Measurements from ENCODE around the gene SPTBN5. TPM values are rescaled to one million over a fixed set of nuclear protein-coding genes. Genes with fewer than 3 reads are reported as not detected.

The SPTBN5 gene
- total RNA-seq, 1 experiment from 2014 or later: 0.69 TPM

- DNase-seq (ENCODE audit: low read depth): peak; percentile 53
Observed at GRCh38 chr15:41904541-41905005, 10.7 kb upstream of the SPTBN5 start.

- DNase-seq (ENCODE audit: low read depth): no peak
Observed at GRCh38 chr15:41903782-41904181, 9.9 kb upstream of the SPTBN5 start.

DNA sequence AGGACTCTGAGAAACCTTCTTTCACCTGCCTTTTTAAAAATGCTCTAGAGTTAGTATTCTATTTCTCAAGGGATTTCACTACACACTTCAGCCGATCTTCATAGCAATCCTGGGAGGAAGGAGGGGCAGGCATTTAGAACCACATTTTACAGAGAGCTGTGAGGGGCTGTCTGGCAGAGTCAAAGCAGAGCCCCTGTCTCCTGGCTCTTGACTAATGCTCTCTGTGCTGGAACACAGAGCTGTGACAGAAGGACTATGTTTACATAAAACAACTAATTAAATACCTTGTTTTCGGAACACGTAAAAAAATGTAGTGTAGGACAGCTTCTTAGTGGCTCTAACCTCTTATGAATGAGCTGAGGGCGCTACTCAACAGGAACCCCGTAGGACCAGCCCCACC lies 7.6 kb upstream of the SPTBN5 start:
- DNase-seq (ENCODE audit: low read depth): no peak

GRCh38 chr15:41900526-41901380 lies 6.9 kb upstream of the SPTBN5 start:
- no peak for DNase-seq (ENCODE audit: low read depth)

GRCh38 chr15:41899854-41900442 lies 6.1 kb upstream of the SPTBN5 start:
- DNase-seq (ENCODE audit: low read depth): peak; percentile 49

DNA sequence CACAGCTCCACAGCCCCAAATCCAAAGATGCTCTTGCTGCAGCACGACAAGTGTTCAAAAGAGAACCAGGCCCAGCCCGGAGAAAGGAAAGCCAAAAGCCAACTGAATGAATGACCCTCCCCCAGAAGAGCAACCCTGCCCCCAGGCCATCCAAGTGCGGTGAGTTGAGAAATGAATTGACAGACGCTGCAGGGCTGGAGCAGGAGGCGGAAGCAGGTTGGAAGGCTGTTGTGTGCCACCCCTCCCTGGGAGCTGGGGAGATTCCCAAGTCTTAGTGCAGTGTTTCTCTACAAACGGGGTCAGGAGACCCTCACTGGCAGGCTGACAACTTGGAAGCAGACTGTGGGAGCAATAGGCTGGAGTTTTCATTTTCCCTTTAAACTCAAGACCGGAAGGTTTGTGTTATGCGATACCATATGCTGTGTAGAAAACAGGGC lies 3.5 kb upstream of the SPTBN5 start:
- DNase-seq (ENCODE audit: low read depth): no peak

- no peak for DNase-seq (ENCODE audit: low read depth)
Observed at GRCh38 chr15:41896566-41896965, 2.7 kb upstream of the SPTBN5 start.

- no peak for DNase-seq (ENCODE audit: low read depth)
Observed at GRCh38 chr15:41895957-41896356, 2.1 kb upstream of the SPTBN5 start.

GRCh38 chr15:41895491-41895890 lies 1.6 kb upstream of the SPTBN5 start:
- DNase-seq (ENCODE audit: low read depth): no peak

- peak; percentile 18 for DNase-seq (ENCODE audit: low read depth)
Observed at GRCh38 chr15:41894791-41895463, 1.1 kb upstream of the SPTBN5 start.

DNA sequence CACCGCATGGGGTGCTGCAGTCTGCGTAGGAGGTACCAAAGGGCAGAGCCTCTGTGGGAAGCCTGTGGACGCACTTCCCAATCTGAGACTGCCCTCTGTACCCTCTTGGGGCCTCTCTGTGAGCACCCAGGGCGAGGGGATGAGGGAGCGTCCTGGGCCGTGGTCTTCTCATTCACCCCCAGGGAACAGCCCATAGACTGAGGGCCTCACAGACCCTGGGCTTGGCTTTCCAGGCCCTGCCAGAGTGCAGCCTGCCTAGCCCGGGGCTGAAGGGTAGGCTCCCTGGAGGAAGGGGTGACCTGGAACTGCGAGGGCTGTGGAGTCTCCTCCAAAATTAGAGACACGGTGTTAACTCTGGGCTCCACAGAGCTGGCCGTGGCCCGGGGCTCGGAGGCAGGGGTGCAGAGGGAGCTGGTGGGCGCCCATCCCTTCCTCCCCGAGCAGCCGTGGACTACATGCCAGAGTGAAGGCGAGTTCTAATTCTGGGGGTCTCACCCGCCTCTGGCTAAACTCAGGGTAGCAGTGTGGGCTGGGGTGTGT lies 468 bp upstream of the SPTBN5 start:
- no peak for DNase-seq (ENCODE audit: low read depth)

DNA sequence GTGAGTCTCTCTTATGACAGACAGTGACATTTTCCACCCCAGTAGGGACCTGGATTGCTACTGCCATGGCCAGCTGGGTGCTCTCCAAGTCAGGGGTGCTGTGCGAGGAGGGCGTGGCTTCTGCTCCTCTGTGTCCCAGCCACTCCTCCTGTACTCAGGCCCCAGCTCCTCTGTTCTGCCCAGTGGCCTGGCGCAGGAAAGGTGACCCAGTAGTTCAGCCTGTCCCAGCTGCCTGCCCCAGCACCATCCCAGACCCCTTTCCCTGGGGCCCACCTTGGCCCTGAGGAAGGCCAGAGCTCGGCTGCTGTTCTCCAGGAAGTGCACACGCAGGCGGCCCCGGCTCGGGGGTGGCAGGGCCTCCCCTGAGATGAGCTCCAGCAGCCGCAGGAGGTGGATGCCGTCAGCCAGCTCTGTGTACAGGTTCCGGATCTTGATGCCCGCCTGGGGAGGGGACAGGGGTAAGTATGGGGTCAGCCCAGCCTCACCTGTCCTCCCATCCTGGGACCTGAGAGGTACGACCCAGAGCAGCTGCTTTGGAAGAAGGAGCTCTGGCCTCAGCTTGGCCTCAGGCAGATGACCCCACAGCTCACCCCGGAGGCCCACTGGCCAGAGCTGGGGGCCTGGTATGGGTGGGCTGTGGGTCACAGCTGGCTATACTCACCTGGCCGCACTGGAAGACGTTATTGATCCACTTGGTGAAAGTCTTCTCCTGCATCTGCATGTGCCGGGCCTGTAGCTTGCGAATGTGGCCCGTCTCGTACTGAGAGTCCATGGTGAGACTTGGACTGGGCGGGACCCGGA lies 1.0 kb downstream of the SPTBN5 start:
- DNase-seq (ENCODE audit: low read depth): no peak

GRCh38 chr15:41891946-41892345 lies 1.9 kb downstream of the SPTBN5 start:
- no peak for DNase-seq (ENCODE audit: low read depth)

DNA sequence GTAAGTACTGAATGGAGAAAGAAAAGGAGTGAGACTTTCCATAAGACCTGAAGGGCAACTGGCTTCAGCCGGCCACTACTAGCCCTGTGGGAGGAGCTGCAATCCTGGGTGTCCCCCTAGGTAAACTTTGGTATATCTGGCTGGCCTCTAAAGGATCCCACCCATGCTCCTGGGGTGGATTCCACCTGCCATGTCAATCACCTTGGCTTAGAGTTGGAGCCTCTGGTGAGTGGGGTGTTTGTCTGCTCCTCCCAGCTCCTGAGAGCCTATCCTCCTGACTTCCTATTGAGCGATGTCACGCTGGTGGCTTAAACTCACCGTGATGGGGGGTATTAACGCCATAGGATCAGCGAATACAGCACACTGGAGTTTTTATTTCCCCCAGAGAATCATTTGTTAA lies 2.6 kb downstream of the SPTBN5 start:
- no peak for DNase-seq (ENCODE audit: low read depth)

DNA sequence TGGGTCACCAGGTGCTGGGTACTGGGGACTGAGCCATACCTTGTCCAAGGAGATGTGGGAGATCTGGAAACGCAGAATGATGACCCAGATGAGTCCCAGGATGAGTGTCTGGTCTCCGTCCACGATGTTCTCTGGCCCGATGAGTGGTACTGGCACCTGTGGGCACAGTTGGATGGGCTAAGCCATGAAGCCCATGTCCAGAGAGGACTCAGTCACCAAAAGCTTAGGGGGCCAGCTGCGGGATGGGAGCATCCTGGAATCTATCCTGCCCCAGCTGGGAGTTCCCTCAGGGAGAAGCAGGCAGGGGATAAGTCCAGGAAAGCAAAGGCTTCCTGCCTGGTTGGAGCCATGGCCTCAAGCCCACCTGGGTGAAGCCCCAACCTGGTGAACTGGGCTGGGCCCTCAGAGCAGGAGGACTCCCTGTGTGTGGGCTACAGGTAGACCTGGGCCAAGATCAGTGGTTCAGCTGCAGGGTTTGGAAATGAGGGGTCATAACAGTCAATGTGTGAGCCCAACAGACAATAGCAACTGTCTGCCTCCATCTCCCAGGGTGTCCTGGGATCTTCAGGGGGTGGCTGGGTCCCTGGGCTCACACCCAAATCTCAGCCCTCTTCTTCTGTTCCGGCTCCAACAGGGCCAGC lies 3.7 kb downstream of the SPTBN5 start:
- no peak for DNase-seq (ENCODE audit: low read depth)

DNA sequence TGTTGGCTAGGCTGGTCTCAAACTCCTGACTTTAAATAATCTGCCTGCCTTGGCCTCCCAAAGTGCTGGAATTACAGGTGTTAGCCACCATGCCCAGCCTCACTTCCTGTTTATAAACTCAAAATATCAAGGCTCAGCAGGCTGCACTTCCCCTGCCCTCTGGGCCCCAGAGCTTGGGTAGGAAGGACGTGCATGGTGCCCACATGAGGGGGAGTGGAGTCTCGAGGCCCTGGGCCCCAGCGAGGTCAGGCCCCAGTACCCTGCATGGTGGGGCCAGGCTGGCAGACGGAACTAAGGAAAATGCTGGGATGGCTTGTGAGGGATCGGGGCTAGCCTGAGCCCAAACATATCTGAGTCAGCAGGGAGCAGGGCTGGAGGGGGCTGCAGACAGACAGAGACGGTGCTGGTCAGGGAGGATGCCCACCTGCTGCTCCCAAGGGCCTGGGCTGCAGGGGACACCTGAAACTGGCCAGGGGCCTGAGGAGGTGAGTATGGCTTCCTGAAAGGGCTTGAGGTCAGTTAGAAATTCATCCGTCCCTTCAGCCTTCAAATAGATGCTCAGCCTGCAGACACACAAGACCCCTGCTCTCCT lies 5.1 kb downstream of the SPTBN5 start:
- no peak for DNase-seq (ENCODE audit: low read depth)

DNA sequence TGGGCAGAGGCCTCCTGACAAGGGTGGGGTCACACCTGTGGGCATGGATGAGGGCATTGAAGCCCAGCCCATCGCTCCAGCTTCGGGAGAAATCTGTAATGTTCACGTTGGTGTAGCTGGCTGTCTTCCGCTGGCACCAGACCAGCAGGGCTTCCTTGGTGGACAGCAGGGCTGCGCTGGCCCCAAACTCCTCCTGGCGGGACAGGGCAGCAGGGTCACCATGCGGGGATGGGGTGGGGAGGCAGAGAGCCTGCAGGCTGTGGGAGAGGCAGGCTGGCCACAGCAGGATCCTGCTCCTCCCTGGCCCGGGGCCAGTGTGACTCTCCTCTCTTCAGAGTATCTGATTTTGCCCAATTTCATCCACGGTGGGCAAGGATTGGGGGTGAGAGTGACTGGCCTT lies 6.0 kb downstream of the SPTBN5 start:
- no peak for DNase-seq (ENCODE audit: low read depth)

- no peak for DNase-seq (ENCODE audit: low read depth)
Observed at GRCh38 chr15:41887161-41887560, 6.7 kb downstream of the SPTBN5 start.

DNA sequence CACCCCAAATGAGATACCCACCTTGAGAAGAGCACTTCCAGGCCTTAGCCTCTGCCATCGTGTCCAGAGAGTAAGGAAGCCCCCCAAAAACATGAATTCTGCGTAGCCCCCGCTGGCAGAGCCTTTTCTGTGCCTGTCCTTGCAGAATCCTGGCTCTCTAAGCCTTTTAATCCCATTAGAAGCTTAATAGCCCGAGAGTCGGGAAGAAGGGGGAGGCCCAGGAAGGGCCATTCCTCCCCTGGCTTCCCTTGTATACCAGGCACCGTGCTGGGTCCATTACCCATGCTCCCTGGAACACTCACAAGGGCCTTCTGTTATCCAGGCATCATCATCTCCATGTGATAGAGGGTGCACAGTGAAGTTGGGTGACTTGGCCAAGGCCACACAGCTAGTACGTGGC lies 7.1 kb downstream of the SPTBN5 start:
- DNase-seq (ENCODE audit: low read depth): no peak

- no peak for DNase-seq (ENCODE audit: low read depth)
Observed at GRCh38 chr15:41885841-41886240, 8.0 kb downstream of the SPTBN5 start.
